ELR (cell line): Measurements from ENCODE around the gene CTCFL.
A peak's percentile ranks its signal among the peaks of the same experiment; 100 is the strongest.
"Not testable (repeated sequence)": the region's sequence is repeated elsewhere in the genome, so short reads cannot be mapped to it uniquely, and the experiment has no call there.

Source experiments
- DNase-seq: peaks from one replicate; pipeline ENCODE4 v3.0.0-alpha.2; 2015; ENCODE audit warnings: low read depth

Gene CTCFL

GRCh38 chr20:57536120-57536708, 11.3 kb upstream of the CTCFL start:
- DNase-seq = no peak

- DNase-seq = no peak
These were observed 10.4 kb upstream of the CTCFL start for GRCh38 chr20:57535297-57535696.

- no peak for DNase-seq
These were observed 7.2 kb upstream of the CTCFL start for GRCh38 chr20:57532104-57532503.

- no peak for DNase-seq
These were observed 5.5 kb upstream of the CTCFL start for GRCh38 chr20:57530327-57530981.

- no peak for DNase-seq
These were observed 4.9 kb upstream of the CTCFL start for GRCh38 chr20:57529810-57530209.

GRCh38 chr20:57529160-57529585, 4.2 kb upstream of the CTCFL start:
- DNase-seq = no peak

- no peak for DNase-seq
These were observed 3.2 kb upstream of the CTCFL start for GRCh38 chr20:57528148-57528547.

- DNase-seq = no peak
These were observed 2.8 kb upstream of the CTCFL start for GRCh38 chr20:57527728-57528127.

GRCh38 chr20:57526885-57527460, 2.0 kb upstream of the CTCFL start:
- DNase-seq = no peak

GRCh38 chr20:57526087-57526884, 1.3 kb upstream of the CTCFL start:
- DNase-seq = peak; percentile 28

GRCh38 chr20:57525328-57526086, 567 bp upstream of the CTCFL start:
- no peak for DNase-seq

GRCh38 chr20:57523782-57524181, 1.2 kb downstream of the CTCFL start:
- no peak for DNase-seq

- no peak for DNase-seq
These were observed 2.4 kb downstream of the CTCFL start for GRCh38 chr20:57522380-57523140.

GRCh38 chr20:57517904-57518303, 7.0 kb downstream of the CTCFL start:
- DNase-seq = no peak

- DNase-seq = peak; percentile 82
These were observed 10.6 kb downstream of the CTCFL start for GRCh38 chr20:57514273-57514751.

GRCh38 chr20:57513199-57513598, 11.7 kb downstream of the CTCFL start:
- peak; percentile 61 for DNase-seq

- no peak for DNase-seq
These were observed 12.5 kb downstream of the CTCFL start for GRCh38 chr20:57512432-57512831.

GRCh38 chr20:57511709-57512108, 13.2 kb downstream of the CTCFL start:
- DNase-seq = not testable (repeated sequence)

GRCh38 chr20:57509665-57510237, 15.2 kb downstream of the CTCFL start:
- DNase-seq = peak; percentile 52

- DNase-seq = no peak
These were observed 16.1 kb downstream of the CTCFL start for GRCh38 chr20:57508831-57509230.

- DNase-seq = no peak
These were observed 16.6 kb downstream of the CTCFL start for GRCh38 chr20:57508381-57508780.
